Stimulated activated CD8-positive, alpha-beta memory T cell treated with anti-CD3 and anti-CD28 coated beads, Interleukin-15, amount 100 ng/mL, for 48 hours (primary cell): ENCODE measurements around the gene ADCK2.
"Not testable (repeated sequence)": the region's sequence is repeated elsewhere in the genome, so short reads cannot be mapped to it uniquely, and the experiment has no call there.

Source experiments
- DNase-seq, 2 donors: peaks; one replicate each; pipeline ENCODE4 v3.0.0-alpha.2; 2020; ENCODE audit warnings: low read depth in 2 of 2

The ADCK2 gene

GRCh38 chr7:140672382-140673062, at the start of gene ADCK2:
ADCK2 (plus strand) TSS chr7:140672945; CDS start chr7:140673331, 386 bp downstream.
- DNase-seq: peak; percentile 40 to 56

GRCh38 chr7:140623980-140624379, 48.8 kb upstream of the ADCK2 start:
- no peak for DNase-seq

GRCh38 chr7:140624392-140625191, 48.2 kb upstream of the ADCK2 start:
- DNase-seq: no peak

GRCh38 chr7:140625192-140625558, 47.6 kb upstream of the ADCK2 start:
- not testable (repeated sequence) for DNase-seq

GRCh38 chr7:140625908-140626868, 46.6 kb upstream of the ADCK2 start:
- no peak for DNase-seq

GRCh38 chr7:140631021-140631420, 41.7 kb upstream of the ADCK2 start:
- DNase-seq: no peak

GRCh38 chr7:140631602-140632001, 41.1 kb upstream of the ADCK2 start:
- no peak for DNase-seq

- no peak for DNase-seq
Measured at GRCh38 chr7:140635345-140635744, 37.4 kb upstream of the ADCK2 start.

GRCh38 chr7:140635816-140636215, 36.9 kb upstream of the ADCK2 start:
- no peak for DNase-seq

- DNase-seq: no peak
Measured at GRCh38 chr7:140637400-140637799, 35.3 kb upstream of the ADCK2 start.

- no peak for DNase-seq
Measured at GRCh38 chr7:140638173-140638791, 34.5 kb upstream of the ADCK2 start.

GRCh38 chr7:140639366-140640053, 33.2 kb upstream of the ADCK2 start:
- no peak for DNase-seq

- no peak for DNase-seq
Measured at GRCh38 chr7:140640060-140640637, 32.6 kb upstream of the ADCK2 start.

GRCh38 chr7:140640727-140641523, 31.8 kb upstream of the ADCK2 start, which contains the start of gene DENND2A:
DENND2A (minus strand) TSS chr7:140640813; CDS start chr7:140602397, 38,416 bp downstream.
- no peak for DNase-seq

- no peak for DNase-seq
Measured at GRCh38 chr7:140641524-140642195, 31.1 kb upstream of the ADCK2 start.

- no peak for DNase-seq
Measured at GRCh38 chr7:140643416-140643815, 29.3 kb upstream of the ADCK2 start.

- DNase-seq: not testable (repeated sequence)
Measured at GRCh38 chr7:140644761-140645160, 28.0 kb upstream of the ADCK2 start.

GRCh38 chr7:140645166-140645900, 27.4 kb upstream of the ADCK2 start:
- DNase-seq: no peak
